ENCODE measurements around the gene AGPAT1. TPM values are rescaled to one million over a fixed set of nuclear protein-coding genes. Genes with fewer than 3 reads are reported as not detected.

AGPAT1 gene
- total and polyA plus RNA-seq, 2 of the 13 experiments (the other 11 are each of a cell fraction or from before 2014, with no cell fraction given), result 51.3 to 139 TPM

- TF ChIP-seq, protein P1, sequence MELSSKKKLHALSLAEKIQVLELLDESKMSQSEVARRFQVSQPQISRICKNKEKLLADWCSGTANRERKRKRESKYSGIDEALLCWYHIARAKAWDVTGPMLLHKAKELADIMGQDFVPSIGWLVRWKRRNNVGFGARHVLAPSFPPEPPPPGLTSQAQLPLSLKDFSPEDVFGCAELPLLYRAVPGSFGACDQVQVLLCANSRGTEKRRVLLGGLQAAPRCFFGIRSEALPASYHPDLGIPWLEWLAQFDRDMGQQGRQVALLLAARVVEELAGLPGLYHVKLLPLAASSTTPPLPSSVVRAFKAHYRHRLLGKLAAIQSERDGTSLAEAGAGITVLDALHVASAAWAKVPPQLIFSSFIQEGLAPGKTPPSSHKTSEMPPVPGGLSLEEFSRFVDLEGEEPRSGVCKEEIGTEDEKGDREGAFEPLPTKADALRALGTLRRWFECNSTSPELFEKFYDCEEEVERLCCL (CRISPR knock-in tag; IDR thresholded peaks at IDR 0.05; ENCODE audit: borderline replicate concordance), result no peak
- TF ChIP-seq ZNF772 (CRISPR knock-in tag; IDR thresholded peaks at IDR 0.05) (no peak), ZFP36L2 (CRISPR knock-in tag; IDR thresholded peaks at IDR 0.05) (no peak), SP4 (CRISPR knock-in tag; IDR thresholded peaks at IDR 0.05) (no peak), ZNF710 (CRISPR knock-in tag; IDR thresholded peaks at IDR 0.05; ENCODE audit: borderline replicate concordance) (no peak)
Observed at GRCh38 chr6:32174416-32174815, 1.5 kb downstream of the AGPAT1 start (continued).

- H3K4me2 ChIP-seq (ENCODE audit: low read depth, low read length), result peak overlapping the region; percentile 19
- intact Hi-C loops (cut with micrococcal nuclease; ENCODE audit: unreplicated experiment), result no loop called here
- ATAC-seq (no peak), FAIRE-seq (no peak), DNase-seq (ENCODE audit: low spot score) (no peak)
- no peak overlapping the region for H3K27ac ChIP-seq (ENCODE audit: extremely low read length, insufficient read depth, low read length)
- H3K9ac ChIP-seq (ENCODE audit: insufficient read depth, low read depth, low read length), result peak overlapping the region; percentile 7; the same call in 1 of the 2 replicates
- 96% methylated on average over 4 of the region's 4 CpGs for WGBS (ENCODE audit: low lambda C conversion rate)
- H3K9me3 ChIP-seq (ENCODE audit: low read length), result no peaks in the 10 kb centered on the region
- POLR2A ChIA-PET, result interaction anchor here (0.6 kb wide), 1 partner anchor 20 kb away, joined by 3 read pairs; no protein-coding TSS in a partner anchor
- no peak overlapping the region for H3K4me3 ChIP-seq (replicated peaks in 1 of 3; ENCODE audit: insufficient read depth in 1 of 3, low read depth in 2 of 3, low read length in 3 of 3)
- peaks cover 36% of the 10 kb centered on the region for H3K79me2 ChIP-seq (ENCODE audit: insufficient read depth, low read length)
- no TSS peak for BruUV-seq (replicated peaks)
- no peaks in the 10 kb centered on the region; a peak in 1 of 5 replicates for H3K27me3 ChIP-seq (ENCODE audit: control insufficient read depth in 1 of 2, insufficient read depth in 2 of 2, low read length in 2 of 2)
- H3K36me3 ChIP-seq (replicated peaks in 1 of 2; ENCODE audit: control insufficient read depth in 1 of 2, insufficient read depth in 2 of 2, low read length in 2 of 2), result peaks cover 13 to 33% of the 10 kb centered on the region in 2 experiments
- peaks cover 46% of the 10 kb centered on the region for H3K4me1 ChIP-seq (ENCODE audit: insufficient read depth, low read length)
- in situ Hi-C loops (cut with HindIII; ENCODE audit: extremely low pct_ligation_motif_present, low pct_unique_long_range_greater_than_20kb), result no loop called here
- no peaks in the 10 kb centered on the region for H4K20me1 ChIP-seq (ENCODE audit: insufficient read depth, low read length)
- H2AFZ ChIP-seq (ENCODE audit: low read length), result no peak overlapping the region
- CTCF ChIA-PET (ENCODE audit: low intra/inter-chr PET ratio, low total read pairs), result no interaction called here
- no peak for TF ChIP-seq KIAA2018 (CRISPR knock-in tag; IDR thresholded peaks at IDR 0.05; ENCODE audit: borderline replicate concordance)
- TF ChIP-seq, protein P2, sequence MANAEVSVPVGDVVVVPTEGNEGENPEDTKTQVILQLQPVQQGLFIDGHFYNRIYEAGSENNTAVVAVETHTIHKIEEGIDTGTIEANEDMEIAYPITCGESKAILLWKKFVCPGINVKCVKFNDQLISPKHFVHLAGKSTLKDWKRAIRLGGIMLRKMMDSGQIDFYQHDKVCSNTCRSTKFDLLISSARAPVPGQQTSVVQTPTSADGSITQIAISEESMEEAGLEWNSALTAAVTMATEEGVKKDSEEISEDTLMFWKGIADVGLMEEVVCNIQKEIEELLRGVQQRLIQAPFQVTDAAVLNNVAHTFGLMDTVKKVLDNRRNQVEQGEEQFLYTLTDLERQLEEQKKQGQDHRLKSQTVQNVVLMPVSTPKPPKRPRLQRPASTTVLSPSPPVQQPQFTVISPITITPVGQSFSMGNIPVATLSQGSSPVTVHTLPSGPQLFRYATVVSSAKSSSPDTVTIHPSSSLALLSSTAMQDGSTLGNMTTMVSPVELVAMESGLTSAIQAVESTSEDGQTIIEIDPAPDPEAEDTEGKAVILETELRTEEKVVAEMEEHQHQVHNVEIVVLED (CRISPR knock-in tag; IDR thresholded peaks at IDR 0.05; ENCODE audit: borderline replicate concordance), result no peak
Observed at GRCh38 chr6:32173051-32173727, 2.7 kb downstream of the AGPAT1 start.
